SK-N-SH (cell line): ENCODE data around the gene FXYD2. TPM values are rescaled to one million over a fixed set of nuclear protein-coding genes. Genes with fewer than 3 reads are reported as not detected.

Experiments
- CTCF ChIA-PET: fragments of 300-600, 350-600 bp; formaldehyde crosslinking; extraction: SDS; loops from one replicate; lab custom pipeline; 2021; lab: Yijun Ruan, JAX
- POLR2A ChIA-PET: fragments of 350-600 bp; sonication (Branson Sonifier 250); formaldehyde crosslinking; extraction: SDS; loops from one replicate; lab custom pipeline; 2020; ENCODE audit warnings: antibody characterized with exemption, inconsistent platforms; lab: Yijun Ruan, JAX
- DNase-seq: peaks from one replicate; pipeline ENCODE4 v3.0.0; 2012
- H2AFZ ChIP-seq: fragments of 200-600 bp; sonication (generic); 2 replicates; pipeline ENCODE4 v1.8.1; 2016; ENCODE audit warnings: antibody characterized with exemption, mild to moderate bottlenecking, low read depth
- H3F3A ChIP-seq: fragments of 200-600 bp; sonication (generic); replicated peaks from 2 replicates; pipeline ENCODE3; 2016; ENCODE audit warnings: antibody characterized with exemption, mild to moderate bottlenecking; ENCODE audit not compliant: insufficient read depth
- H3K27ac ChIP-seq, 2 experiments: fragments of 200-500 bp in 1 of 2; fragments of 200-600 bp in 1 of 2; sonication (Bioruptor generic) in 1 of 2; sonication (generic), shearing (Covaris generic) in 1 of 2; 2 replicates each; pipeline versions ENCODE4 v1.5.1 to v1.6.1; 2014 to 2016; ENCODE audit warnings: low read depth in 2 of 2, inconsistent platforms in 1 of 2, low read length in 1 of 2, mild to moderate bottlenecking in 1 of 2, mixed read lengths in 1 of 2
- H3K27me3 ChIP-seq: fragments of 200-600 bp; sonication (generic), shearing (Covaris generic); 2 replicates; pipeline ENCODE4 v1.6.1; 2016; ENCODE audit warnings: mixed run types; ENCODE audit not compliant: insufficient read depth
- H3K36me3 ChIP-seq, 2 experiments: fragments of 200-500 bp in 1 of 2; fragments of 200-600 bp in 1 of 2; sonication (Bioruptor generic) in 1 of 2; sonication (generic) in 1 of 2; replicated peaks in 1 of 2; 2 replicates each; pipeline versions ENCODE3 to v1.5.1; 2014 to 2016; ENCODE audit warnings: low read length in 1 of 2, mild to moderate bottlenecking in 1 of 2; ENCODE audit not compliant: insufficient read depth in 2 of 2, control insufficient read depth in 1 of 2
- H3K4me1 ChIP-seq, 2 experiments: fragments of 200-500 bp in 1 of 2; fragments of 200-600 bp in 1 of 2; sonication (Bioruptor generic) in 1 of 2; sonication (generic), shearing (Covaris generic) in 1 of 2; 2 replicates each; pipeline versions ENCODE4 v1.5.1 to v1.6.1; 2014 to 2016; ENCODE audit warnings: low read depth in 1 of 2, low read length in 1 of 2, mixed run types in 1 of 2; ENCODE audit not compliant: insufficient read depth in 2 of 2, control insufficient read depth in 1 of 2
- H3K4me2 ChIP-seq: fragments of 200-600 bp; sonication (generic), shearing (Covaris generic); 2 replicates; pipeline ENCODE4 v1.6.1; 2017; ENCODE audit warnings: mixed run types
- H3K4me3 ChIP-seq, 2 experiments: fragments of 200-500 bp in 1 of 2; fragments of 200-600 bp in 1 of 2; sonication (Bioruptor generic) in 1 of 2; sonication (generic), shearing (Covaris generic) in 1 of 2; 2 replicates each; pipeline versions ENCODE4 v1.5.1 to v1.8.1; 2014 to 2016; ENCODE audit warnings: low read depth in 2 of 2, inconsistent platforms in 1 of 2, low read length in 1 of 2, mild to moderate bottlenecking in 1 of 2, mixed read lengths in 1 of 2, moderate library complexity in 1 of 2
- H3K79me2 ChIP-seq: fragments of 200-600 bp; sonication (generic); 2 replicates; pipeline ENCODE4 v1.8.1; 2017; ENCODE audit warnings: mild to moderate bottlenecking; ENCODE audit not compliant: insufficient read depth
- H3K9ac ChIP-seq: fragments of 200-600 bp; sonication (generic); 2 replicates; pipeline ENCODE4 v1.6.1; 2017; ENCODE audit warnings: mixed run types
- H3K9me2 ChIP-seq: fragments of 200-600 bp; sonication (generic); 2 replicates; pipeline ENCODE4 v1.6.1; 2017; ENCODE audit warnings: mixed run types
- H3K9me3 ChIP-seq: fragments of 200-600 bp; sonication (generic); 2 replicates; pipeline ENCODE4 v1.6.1; 2017; ENCODE audit warnings: mixed run types, mild to moderate bottlenecking, moderate library complexity
- H4K20me1 ChIP-seq: fragments of 200-600 bp; sonication (generic); 2 replicates; pipeline ENCODE4 v1.6.1; 2017; ENCODE audit warnings: mild to moderate bottlenecking, mixed run types; ENCODE audit not compliant: insufficient read depth
- CHD2 ChIP-seq: fragments of 150-350 bp; IDR thresholded peaks from 2 replicates; pipeline ENCODE4 v1.6.1; 2018; ENCODE audit warnings: low read length; ENCODE audit not compliant: partially characterized antibody
- EP300 ChIP-seq, 2 experiments: IDR thresholded peaks; 2 replicates each; pipeline versions ENCODE4 v1.4.0 to v1.6.1; 2012; ENCODE audit warnings: borderline replicate concordance in 1 of 2, low read depth in 1 of 2, low read length in 1 of 2
- EZH2phosphoT487 ChIP-seq: fragments of 200-600 bp; sonication (generic); IDR thresholded peaks from 2 replicates; pipeline ENCODE4 v1.6.1; 2017; ENCODE audit warnings: low read depth, mixed run types, mild to moderate bottlenecking, antibody characterized with exemption, moderate library complexity, borderline replicate concordance
- GABPA ChIP-seq: IDR thresholded peaks from 2 replicates; pipeline ENCODE4 v1.4.0; 2012; ENCODE audit warnings: low read depth, mild to moderate bottlenecking
- GATA2 ChIP-seq: sonication (generic); formaldehyde crosslinking; IDR thresholded peaks from 2 replicates; pipeline ENCODE4 v1.5.0; 2020; ENCODE audit warnings: mild to moderate bottlenecking, missing genetic modification reagents
- MEF2A ChIP-seq: IDR thresholded peaks from 2 replicates; pipeline ENCODE4 v1.4.0; 2012; ENCODE audit warnings: low read depth, borderline replicate concordance
- NFIC ChIP-seq: IDR thresholded peaks from 2 replicates; pipeline ENCODE4 v1.4.0; 2012; ENCODE audit warnings: borderline replicate concordance
- NRF1 ChIP-seq: IDR thresholded peaks from 2 replicates; pipeline ENCODE4 v1.6.1; 2012; ENCODE audit warnings: low read depth, mild to moderate bottlenecking, low read length
- POLR2AphosphoS5 ChIP-seq: IDR thresholded peaks from 2 replicates; pipeline ENCODE4 v1.6.1; 2012; ENCODE audit warnings: low read depth, low read length
- RAD21 ChIP-seq: IDR thresholded peaks from 2 replicates; pipeline ENCODE4 v1.6.1; 2012; ENCODE audit warnings: mild to moderate bottlenecking, low read length
- RFX5 ChIP-seq: IDR thresholded peaks from 2 replicates; pipeline ENCODE4 v1.6.1; 2012; ENCODE audit warnings: mild to moderate bottlenecking, improper control_type of control experiment, low read length
- RXRA ChIP-seq: IDR thresholded peaks from 2 replicates; pipeline ENCODE4 v1.4.0; 2012; ENCODE audit warnings: low read depth, mild to moderate bottlenecking, borderline replicate concordance
- TCF12 ChIP-seq: IDR thresholded peaks from 2 replicates; pipeline ENCODE4 v1.4.0; 2012
- TEAD4 ChIP-seq: IDR thresholded peaks from 2 replicates; pipeline ENCODE4 v1.4.0; 2012; ENCODE audit warnings: mild to moderate bottlenecking, borderline replicate concordance; ENCODE audit not compliant: insufficient read depth
- YY1 ChIP-seq: IDR thresholded peaks from 2 replicates; pipeline ENCODE4 v1.4.0; 2012; ENCODE audit warnings: low read depth, mild to moderate bottlenecking
- whole genome bisulfite sequencing: methylation state at CpG from one replicate; pipeline ENCODE4 v1.1.6; 2017; ENCODE audit warnings: low lambda C conversion rate; 5-methylcytosine and 5-hydroxymethylcytosine counted together
- polyA plus RNA-seq, 3 experiments: library from polyadenylated mRNA; depleted of rRNA; stranded (reverse); fragments of >200 nt; gene quantifications; 2 replicates each; pipeline ENCODE4 v1.2.3, GENCODE V29; 2012
- TF ChIP-seq, protein P1 (sequence below): IDR thresholded peaks from 2 replicates; pipeline ENCODE4 v1.4.0; 2012; ENCODE audit warnings: low read depth, borderline replicate concordance
- TF ChIP-seq, protein P2 (sequence below): fragments of 150-350 bp; IDR thresholded peaks from 2 replicates; pipeline ENCODE4 v1.6.1; 2016; ENCODE audit warnings: mild to moderate bottlenecking, low read depth, low read length
- TF ChIP-seq, protein P3 (sequence below): IDR thresholded peaks from 2 replicates; pipeline ENCODE4; 2012

The FXYD2 gene
- polyA plus RNA-seq, 1 of the 3 experiments (the other 2 are of a cell fraction): not detected

DNA sequence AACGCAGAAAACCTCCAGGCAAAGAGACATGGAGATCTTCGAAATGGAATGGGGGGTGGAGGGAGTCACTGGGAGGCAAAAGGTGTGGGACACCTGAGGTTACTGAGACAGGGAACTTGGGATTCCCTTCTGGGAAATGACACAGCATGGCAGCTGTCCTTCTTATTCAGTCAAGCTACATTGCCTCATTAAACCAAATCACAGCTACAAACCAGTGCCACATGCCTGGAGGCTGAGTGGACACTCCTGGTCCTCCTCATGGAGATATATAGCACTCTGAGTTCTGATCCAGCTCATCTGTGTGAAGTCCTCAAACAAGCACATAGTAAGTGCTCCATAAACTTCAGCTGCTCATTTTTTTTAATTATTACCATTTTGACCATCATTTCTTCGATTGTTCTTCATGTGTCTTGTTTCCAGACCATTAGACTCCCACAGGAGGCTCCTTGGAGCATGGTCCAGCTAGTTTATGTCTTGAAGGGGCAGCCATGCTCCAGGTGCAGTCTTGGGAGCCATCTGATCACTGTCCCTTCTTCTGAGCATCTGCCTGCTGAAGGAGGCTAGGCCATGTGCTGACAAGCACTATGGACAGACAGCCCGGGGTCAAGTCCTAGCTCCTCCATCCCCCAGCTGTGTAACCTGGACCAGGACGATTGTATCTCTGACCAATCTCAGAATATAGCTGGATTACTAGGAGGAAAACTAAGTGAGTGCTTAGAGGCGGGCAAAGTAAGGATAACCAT, 9.7 kb upstream of the FXYD2 start:
- Histone ChIP-seq H3K27me3 (peaks cover 18% of the 10 kb centered on the region; the same call in 1 of the 2 replicates), H3K27ac (no peak overlapping the region), H4K20me1 (no peaks in the 10 kb centered on the region), H3K9ac (no peak overlapping the region), H3K4me2 (no peak overlapping the region), H3K9me2 (no peaks in the 10 kb centered on the region), H3K4me3 (no peak overlapping the region), H3F3A (no peaks in the 10 kb centered on the region), H3K9me3 (no peaks in the 10 kb centered on the region), H3K79me2 (no peaks in the 10 kb centered on the region), H2AFZ (no peak overlapping the region), H3K4me1 (peaks cover 0 to 6% of the 10 kb centered on the region in 2 experiments; a peak in 1 of 4 replicates), H3K36me3 (no peaks in the 10 kb centered on the region)
- WGBS: 38% methylated on average over 6 of the region's 6 CpGs
- CTCF ChIA-PET: interaction anchor here (1.3 to 25.9 kb wide), 8 partner anchors 9 to 408 kb away, joined by 6 to 481 read pairs (median 18); partner anchors contain the start of gene FXYD2
- POLR2A ChIA-PET: no interaction called here
- TF ChIP-seq TCF12 (no peak), TEAD4 (no peak), EP300 (IDR thresholded peaks at IDR 0.05; ENCODE audit: borderline replicate concordance in 1 of 2, low read depth in 1 of 2, low read length in 1 of 2) (no peak), POLR2AphosphoS5 (no peak), EZH2phosphoT487 (no peak), RAD21 (no peak), RFX5 (no peak), GATA2 (CRISPR knock-in tag) (no peak), GABPA (no peak), CHD2 (no peak), NRF1 (no peak), MEF2A (no peak), NFIC (no peak), YY1 (no peak), RXRA (no peak)
- TF ChIP-seq, protein P1, sequence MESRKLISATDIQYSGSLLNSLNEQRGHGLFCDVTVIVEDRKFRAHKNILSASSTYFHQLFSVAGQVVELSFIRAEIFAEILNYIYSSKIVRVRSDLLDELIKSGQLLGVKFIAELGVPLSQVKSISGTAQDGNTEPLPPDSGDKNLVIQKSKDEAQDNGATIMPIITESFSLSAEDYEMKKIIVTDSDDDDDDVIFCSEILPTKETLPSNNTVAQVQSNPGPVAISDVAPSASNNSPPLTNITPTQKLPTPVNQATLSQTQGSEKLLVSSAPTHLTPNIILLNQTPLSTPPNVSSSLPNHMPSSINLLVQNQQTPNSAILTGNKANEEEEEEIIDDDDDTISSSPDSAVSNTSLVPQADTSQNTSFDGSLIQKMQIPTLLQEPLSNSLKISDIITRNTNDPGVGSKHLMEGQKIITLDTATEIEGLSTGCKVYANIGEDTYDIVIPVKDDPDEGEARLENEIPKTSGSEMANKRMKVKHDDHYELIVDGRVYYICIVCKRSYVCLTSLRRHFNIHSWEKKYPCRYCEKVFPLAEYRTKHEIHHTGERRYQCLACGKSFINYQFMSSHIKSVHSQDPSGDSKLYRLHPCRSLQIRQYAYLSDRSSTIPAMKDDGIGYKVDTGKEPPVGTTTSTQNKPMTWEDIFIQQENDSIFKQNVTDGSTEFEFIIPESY: no peak
- TF ChIP-seq, protein P2, sequence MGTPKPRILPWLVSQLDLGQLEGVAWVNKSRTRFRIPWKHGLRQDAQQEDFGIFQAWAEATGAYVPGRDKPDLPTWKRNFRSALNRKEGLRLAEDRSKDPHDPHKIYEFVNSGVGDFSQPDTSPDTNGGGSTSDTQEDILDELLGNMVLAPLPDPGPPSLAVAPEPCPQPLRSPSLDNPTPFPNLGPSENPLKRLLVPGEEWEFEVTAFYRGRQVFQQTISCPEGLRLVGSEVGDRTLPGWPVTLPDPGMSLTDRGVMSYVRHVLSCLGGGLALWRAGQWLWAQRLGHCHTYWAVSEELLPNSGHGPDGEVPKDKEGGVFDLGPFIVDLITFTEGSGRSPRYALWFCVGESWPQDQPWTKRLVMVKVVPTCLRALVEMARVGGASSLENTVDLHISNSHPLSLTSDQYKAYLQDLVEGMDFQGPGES: no peak
- TF ChIP-seq, protein P3, sequence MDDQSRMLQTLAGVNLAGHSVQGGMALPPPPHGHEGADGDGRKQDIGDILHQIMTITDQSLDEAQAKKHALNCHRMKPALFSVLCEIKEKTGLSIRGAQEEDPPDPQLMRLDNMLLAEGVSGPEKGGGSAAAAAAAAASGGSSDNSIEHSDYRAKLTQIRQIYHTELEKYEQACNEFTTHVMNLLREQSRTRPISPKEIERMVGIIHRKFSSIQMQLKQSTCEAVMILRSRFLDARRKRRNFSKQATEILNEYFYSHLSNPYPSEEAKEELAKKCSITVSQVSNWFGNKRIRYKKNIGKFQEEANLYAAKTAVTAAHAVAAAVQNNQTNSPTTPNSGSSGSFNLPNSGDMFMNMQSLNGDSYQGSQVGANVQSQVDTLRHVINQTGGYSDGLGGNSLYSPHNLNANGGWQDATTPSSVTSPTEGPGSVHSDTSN: no peak
- DNase-seq: no peak
